Transverse colon (tissue), 3 donors: ENCODE measurements around the gene DRD2.

Experiments
- CTCF ChIP-seq, 5 experiments: fragments of 200-600 bp in 3 of 5; fragments of 450-650 bp in 2 of 5; sonication (generic) in 3 of 5; IDR thresholded peaks; 1 replicate in 2 of 5; 2 replicates in 3 of 5; pipeline ENCODE4 v1.5.1; 2016 to 2017; ENCODE audit warnings: antibody characterized with exemption in 5 of 5, inconsistent platforms in 3 of 5, mild to moderate bottlenecking in 2 of 5, moderate library complexity in 1 of 5
- POLR2A ChIP-seq: fragments of 450-650 bp; IDR thresholded peaks from one replicate; pipeline ENCODE4 v1.6.1; 2016; ENCODE audit warnings: antibody characterized with exemption, mild to moderate bottlenecking, moderate library complexity

- TF ChIP-seq CTCF (IDR thresholded peaks at IDR 0.05): no peak
- TF ChIP-seq POLR2A: no peak
These were observed 637 bp downstream of the DRD2 start for GRCh38 chr11:113474362-113475159.
